Thyroid gland (tissue), 4 donors: ENCODE data around the gene OR8A1. TPM values are rescaled to one million over a fixed set of nuclear protein-coding genes. Genes with fewer than 3 reads are reported as not detected.

Source experiments
- DNase-seq, 2 donors: peaks; one replicate each; pipeline ENCODE4 v3.0.0-alpha.2; 2019
- H3K27ac ChIP-seq, 3 donors: fragments of 200-600 bp; sonication (generic); 1 replicate in 2 of 3; 2 replicates in 1 of 3; pipeline ENCODE4 v1.5.1; 2016 to 2019; ENCODE audit warnings: mild to moderate bottlenecking in 1 of 3, moderate library complexity in 1 of 3
- H3K27me3 ChIP-seq: fragments of 200-600 bp; sonication (generic); one replicate; pipeline ENCODE4 v1.5.1; 2019
- H3K36me3 ChIP-seq, 2 donors: fragments of 200-600 bp; sonication (generic); one replicate each; pipeline ENCODE4 v1.5.1; 2016 to 2019
- H3K4me1 ChIP-seq, 2 donors: fragments of 200-600 bp; sonication (generic); one replicate each; pipeline ENCODE4 v1.5.1; 2017 to 2019
- H3K4me3 ChIP-seq, 3 donors: fragments of 200-600 bp; sonication (generic); replicated peaks in 1 of 3; 1 replicate in 2 of 3; 2 replicates in 1 of 3; pipeline ENCODE4 v1.5.1; 2016; ENCODE audit warnings: mild to moderate bottlenecking in 1 of 3
- H3K9me3 ChIP-seq: fragments of 200-600 bp; sonication (generic); one replicate; pipeline ENCODE4 v1.5.1; 2017
- CTCF ChIP-seq, 6 experiments: fragments of 200-600 bp in 3 of 6; fragments of 450-650 bp in 3 of 6; sonication (generic) in 3 of 6; IDR thresholded peaks; one replicate each; pipeline ENCODE4 v1.5.1; 2016 to 2019; ENCODE audit warnings: antibody characterized with exemption in 6 of 6, mild to moderate bottlenecking in 2 of 6, inconsistent platforms in 1 of 6, moderate library complexity in 1 of 6
- POLR2A ChIP-seq, 2 donors: fragments of 450-650 bp; IDR thresholded peaks; one replicate each; pipeline ENCODE4 v1.6.1; 2017; ENCODE audit warnings: antibody characterized with exemption in 2 of 2, mild to moderate bottlenecking in 2 of 2, moderate library complexity in 1 of 2
- WGBS, 2 donors: methylation state at CpG; one replicate each; pipeline ENCODE4 v1.1.5; 2017; 5-methylcytosine and 5-hydroxymethylcytosine counted together
- intact Hi-C: fragments of 100-400 bp; cut with DNase I; formaldehyde crosslinking; loops from one replicate; pipeline ENCODE4 v1.15.1; 2023
- total RNA-seq, 4 donors: library from RNA; depleted of rRNA; stranded (reverse); fragments of >200 nt; gene quantifications; one replicate each; pipeline ENCODE4 v1.2.3, GENCODE V29; 2016

Gene OR8A1
- not detected for total RNA-seq

DNA sequence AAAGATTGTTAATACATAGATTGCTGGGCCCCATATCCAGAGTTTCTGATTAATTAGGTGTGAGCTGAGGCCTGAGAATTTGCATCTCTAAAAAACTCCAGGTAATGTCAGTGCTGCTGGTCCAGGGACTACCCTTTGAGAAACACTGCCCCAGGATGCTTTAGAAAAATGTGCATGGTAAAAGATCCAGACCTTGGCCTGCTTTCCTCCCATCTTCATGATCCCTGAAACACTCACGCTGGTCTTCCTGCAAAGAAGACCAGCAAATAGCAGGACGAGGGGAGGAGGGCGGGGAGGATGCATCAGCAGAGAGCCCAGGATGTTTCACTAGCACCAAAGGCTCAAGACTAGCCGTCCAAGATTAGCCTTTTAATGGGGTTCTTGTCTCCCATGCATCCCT, at the start of gene OR8A1:
Gene OR8A1, plus strand, starts transcription at position 301 of the 400 bp plus-strand sequence. CDS start 123 bp downstream, outside the sequence.
- no peak within 1 kb of the TSS for H3K4me3 ChIP-seq
- H3K36me3 ChIP-seq, result no peaks in the 10 kb centered on the region
- WGBS, 2 donors, result 36 to 61% methylated on average over 4 of the region's 4 CpGs
- intact Hi-C loops, result no loop called here
- H3K27me3 ChIP-seq, result no peaks in the 10 kb centered on the region
- H3K4me1 ChIP-seq, result no peaks in the 10 kb centered on the region
- H3K9me3 ChIP-seq, result no peaks in the 10 kb centered on the region
- DNase-seq, result no peak
- TF ChIP-seq POLR2A (IDR thresholded peaks at IDR 0.05) (no peak), CTCF (IDR thresholded peaks at IDR 0.05) (no peak)
- H3K27ac ChIP-seq, result no peak within 1 kb of the TSS

DNA sequence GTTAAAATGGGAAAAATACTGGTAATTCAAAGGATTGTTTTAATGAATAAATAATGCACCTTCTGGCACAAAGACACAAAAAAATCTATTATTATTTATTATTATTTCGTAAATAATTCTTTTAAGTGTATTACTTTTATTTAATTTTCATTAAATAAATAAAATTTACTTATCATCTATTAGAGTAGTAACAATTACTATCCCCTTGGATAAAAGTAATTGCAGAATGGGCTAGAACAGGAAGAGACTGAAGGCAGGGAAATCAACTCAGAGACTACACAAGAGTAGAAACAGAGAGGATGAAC, 49.3 kb upstream of the OR8A1 start:
- Histone ChIP-seq H3K27ac (no peak overlapping the region), H3K27me3 (no peaks in the 10 kb centered on the region), H3K4me1 (no peaks in the 10 kb centered on the region), H3K9me3 (no peaks in the 10 kb centered on the region), H3K4me3 (no peak overlapping the region), H3K36me3 (no peaks in the 10 kb centered on the region)
- no peak for DNase-seq
- TF ChIP-seq POLR2A (IDR thresholded peaks at IDR 0.05), result no peak
- no peak for TF ChIP-seq CTCF (IDR thresholded peaks at IDR 0.05)
- WGBS, 2 donors, result 84 to 93% methylated on average over 1 of the region's 1 CpG
- intact Hi-C loops, result no loop called here

DNA sequence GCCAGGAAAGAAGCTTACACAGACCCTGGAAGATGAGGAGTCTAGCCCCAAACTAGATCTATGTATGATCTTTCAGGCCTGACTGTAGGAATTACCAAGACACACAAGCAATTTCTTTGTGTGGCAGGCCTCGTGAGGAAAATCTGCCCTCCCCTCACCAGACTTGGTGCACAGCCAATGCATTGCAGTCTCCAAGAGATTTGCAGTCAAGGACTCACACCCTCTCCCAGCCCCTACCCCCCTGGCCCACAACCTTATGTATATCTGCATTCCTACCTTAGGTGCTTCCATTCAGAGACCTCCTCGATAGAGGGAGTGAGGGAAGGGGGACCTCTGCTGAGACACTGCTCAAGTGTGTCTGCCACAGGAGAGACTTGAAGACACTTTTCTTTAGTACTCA, 36.2 kb upstream of the OR8A1 start:
- no peak overlapping the region for H3K27ac ChIP-seq
- no peaks in the 10 kb centered on the region for H3K36me3 ChIP-seq
- H3K9me3 ChIP-seq, result no peaks in the 10 kb centered on the region
- WGBS, 2 donors, result 18 to 44% methylated on average over 2 of the region's 2 CpGs
- no peak for TF ChIP-seq CTCF (IDR thresholded peaks at IDR 0.05)
- no peak for TF ChIP-seq POLR2A (IDR thresholded peaks at IDR 0.05)
- H3K4me3 ChIP-seq, result no peak overlapping the region
- intact Hi-C loops, result no loop called here
- no peak for DNase-seq
- no peaks in the 10 kb centered on the region for H3K4me1 ChIP-seq
- no peaks in the 10 kb centered on the region for H3K27me3 ChIP-seq

DNA sequence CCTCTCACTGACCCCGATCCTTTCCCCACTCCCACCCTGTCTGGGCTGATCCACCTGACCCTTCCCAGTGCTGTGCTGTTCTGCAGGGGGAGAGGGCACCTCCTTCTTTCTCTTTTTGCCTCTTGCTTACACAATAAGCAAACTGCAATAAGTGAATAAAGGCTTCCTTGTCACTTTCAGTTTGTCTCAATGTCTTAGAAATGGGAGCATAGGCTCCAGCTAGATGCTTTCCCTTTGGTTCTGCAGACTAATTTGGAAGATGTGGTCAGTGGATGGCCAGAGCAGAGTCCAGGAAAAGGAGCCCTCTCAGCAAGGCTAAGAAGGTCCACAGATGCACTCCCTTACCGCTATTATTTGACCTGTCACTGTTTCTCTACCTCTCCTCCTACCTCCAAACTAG, 35.7 kb upstream of the OR8A1 start:
- Histone ChIP-seq H3K27me3 (no peaks in the 10 kb centered on the region), H3K36me3 (no peaks in the 10 kb centered on the region), H3K4me1 (no peaks in the 10 kb centered on the region), H3K4me3 (no peak overlapping the region), H3K27ac (no peak overlapping the region), H3K9me3 (no peaks in the 10 kb centered on the region)
- TF ChIP-seq POLR2A (IDR thresholded peaks at IDR 0.05), result no peak
- no peak for TF ChIP-seq CTCF (IDR thresholded peaks at IDR 0.05)
- intact Hi-C loops, result no loop called here
- 71 to 84% methylated on average over 2 of the region's 2 CpGs for WGBS, 2 donors
- DNase-seq, result no peak

GRCh38 chr11:124535552-124536232, 34.1 kb upstream of the OR8A1 start:
- H3K4me1 ChIP-seq, result no peaks in the 10 kb centered on the region
- intact Hi-C loops, result no loop called here
- no peaks in the 10 kb centered on the region for H3K36me3 ChIP-seq
- WGBS, 2 donors, result 83 to 86% methylated on average over 8 of the region's 8 CpGs
- no peak overlapping the region for H3K4me3 ChIP-seq
- no peak overlapping the region for H3K27ac ChIP-seq
- DNase-seq, result no peak
- no peaks in the 10 kb centered on the region for H3K9me3 ChIP-seq
- TF ChIP-seq POLR2A (IDR thresholded peaks at IDR 0.05) (no peak), CTCF (IDR thresholded peaks at IDR 0.05) (no peak)
- no peaks in the 10 kb centered on the region for H3K27me3 ChIP-seq
